Epithelial cell of esophagus (primary cell): ENCODE measurements around the gene GET3.

Source experiments
- DNase-seq: peaks from one replicate; pipeline ENCODE4 v3.0.0; 2010; ENCODE audit warnings: low read depth
- H3K4me3 ChIP-seq: 2 replicates; pipeline ENCODE4 v1.5.1; 2011; ENCODE audit warnings: mild to moderate bottlenecking, low read length, control low read depth
- CTCF ChIP-seq: IDR thresholded peaks from 2 replicates; pipeline ENCODE4 v1.5.1; 2011; ENCODE audit warnings: low read depth, mild to moderate bottlenecking, low read length, control low read depth, inconsistent platforms; ENCODE audit not compliant: insufficient read depth; ENCODE audit errors: missing control alignments

Gene GET3

GRCh38 chr19:12779162-12779993 lies 42.1 kb downstream of the GET3 start:
- no peak for DNase-seq
- no peak for TF ChIP-seq CTCF
- H3K4me3 ChIP-seq = peak overlapping the region; percentile 69

GRCh38 chr19:12782174-12782423 lies 44.8 kb downstream of the GET3 start:
- DNase-seq = no peak
- peak overlapping the region; percentile 43 for H3K4me3 ChIP-seq
- no peak for TF ChIP-seq CTCF

GRCh38 chr19:12782424-12783290 lies 45.4 kb downstream of the GET3 start:
- H3K4me3 ChIP-seq = peak overlapping the region; percentile 43
- peak; percentile 54 for DNase-seq
- TF ChIP-seq CTCF = no peak

DNA sequence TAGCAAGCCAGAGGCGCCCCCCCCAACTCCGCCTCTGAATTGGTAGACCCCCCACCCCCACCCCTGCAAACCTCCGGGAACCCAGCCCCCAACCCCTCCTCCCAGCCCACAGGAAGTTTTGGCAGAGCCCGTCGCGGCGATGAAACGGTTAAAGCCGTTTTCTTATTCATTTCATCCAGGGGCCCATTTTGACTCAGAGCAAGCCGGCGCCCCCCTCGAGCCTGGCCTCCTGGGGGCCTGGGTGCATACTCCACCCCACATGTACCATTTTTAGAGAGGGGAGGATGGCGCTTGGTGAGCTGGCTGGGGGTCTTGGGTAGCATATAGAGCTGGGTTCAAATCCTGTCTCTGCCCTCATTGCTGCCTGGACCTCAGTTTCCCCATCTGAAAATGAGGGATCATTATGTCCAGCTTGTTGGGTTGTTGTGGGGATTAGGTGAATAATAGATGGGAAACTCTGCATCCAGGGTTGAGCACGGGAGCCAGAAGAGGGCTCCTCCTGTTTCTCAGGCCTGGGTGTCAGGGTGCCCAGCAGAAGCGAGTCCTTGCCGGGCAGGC lies 46.1 kb downstream of the GET3 start:
- no peak for DNase-seq
- peak overlapping the region; percentile 43 for H3K4me3 ChIP-seq
- no peak for TF ChIP-seq CTCF

GRCh38 chr19:12783849-12784393 lies 46.6 kb downstream of the GET3 start:
- TF ChIP-seq CTCF = no peak
- DNase-seq = peak; percentile 82
- H3K4me3 ChIP-seq = no peak overlapping the region

DNA sequence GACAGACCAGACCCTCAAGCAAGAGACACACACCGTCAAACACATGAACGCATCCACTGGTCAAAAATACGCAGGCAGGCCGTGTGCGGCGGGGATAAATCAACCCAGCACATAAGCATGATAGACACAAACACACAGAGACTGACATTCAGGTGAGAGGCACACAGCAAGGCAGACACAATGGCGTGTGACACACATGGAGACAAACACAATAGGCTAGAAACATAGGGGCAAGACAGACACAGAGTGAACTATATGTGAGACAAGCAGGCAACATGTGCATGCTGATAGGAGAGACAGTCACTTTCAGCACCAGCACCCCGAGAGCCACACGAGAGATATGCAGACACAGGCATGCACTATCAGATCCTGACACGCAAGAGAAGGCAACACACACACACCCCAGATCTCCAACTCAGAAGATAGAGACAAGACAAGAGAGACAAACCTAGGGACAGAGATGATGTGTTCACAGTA lies 47.1 kb downstream of the GET3 start:
- no peak overlapping the region for H3K4me3 ChIP-seq
- no peak for TF ChIP-seq CTCF
- DNase-seq = peak; percentile 59
